Measurements from ENCODE around the gene MIGA2.

Gene MIGA2

GRCh38 chr9:129007035-129007765 lies 29.2 kb upstream of the MIGA2 start:
- peak overlapping the region; percentile 14 for H3K27ac Mint-ChIP-seq (ENCODE audit: low read depth)
- DNase-seq (ENCODE audit: low spot score in 2 of 2) (no peak), ATAC-seq (replicated peaks; ENCODE audit: extremely low read depth, poor library complexity, severe bottlenecking) (no peak)
- no peaks in the 10 kb centered on the region for H3K4me1 Mint-ChIP-seq
- peaks cover 22% of the 10 kb centered on the region for H3K36me3 Mint-ChIP-seq (ENCODE audit: insufficient read depth)
- H3K4me3 Mint-ChIP-seq: no peak overlapping the region
- no peaks in the 10 kb centered on the region for H3K27me3 Mint-ChIP-seq
- H3K9me3 Mint-ChIP-seq: no peaks in the 10 kb centered on the region

GRCh38 chr9:129007766-129008468 lies 28.5 kb upstream of the MIGA2 start:
- H3K4me1 Mint-ChIP-seq: no peaks in the 10 kb centered on the region
- no peak overlapping the region for H3K27ac Mint-ChIP-seq (ENCODE audit: low read depth)
- no peaks in the 10 kb centered on the region for H3K9me3 Mint-ChIP-seq
- H3K36me3 Mint-ChIP-seq (ENCODE audit: insufficient read depth): peaks cover 16% of the 10 kb centered on the region
- DNase-seq (ENCODE audit: low spot score in 2 of 2) (no peak), ATAC-seq (replicated peaks; ENCODE audit: extremely low read depth, poor library complexity, severe bottlenecking) (no peak)
- no peak overlapping the region for H3K4me3 Mint-ChIP-seq
- no peaks in the 10 kb centered on the region for H3K27me3 Mint-ChIP-seq

- no peak for ATAC-seq (replicated peaks; ENCODE audit: extremely low read depth, poor library complexity, severe bottlenecking)
- peaks cover 15% of the 10 kb centered on the region for H3K36me3 Mint-ChIP-seq (ENCODE audit: insufficient read depth)
These were observed 27.9 kb upstream of the MIGA2 start for GRCh38 chr9:129008469-129008965.

GRCh38 chr9:129008986-129009583 lies 27.3 kb upstream of the MIGA2 start:
- H3K4me1 Mint-ChIP-seq: no peaks in the 10 kb centered on the region
- H3K9me3 Mint-ChIP-seq: no peaks in the 10 kb centered on the region
- no peak overlapping the region for H3K27ac Mint-ChIP-seq (ENCODE audit: low read depth)
- no peaks in the 10 kb centered on the region for H3K27me3 Mint-ChIP-seq
- DNase-seq (ENCODE audit: low spot score in 2 of 2): no peak
- H3K36me3 Mint-ChIP-seq (ENCODE audit: insufficient read depth): peaks cover 11% of the 10 kb centered on the region
- ATAC-seq (replicated peaks; ENCODE audit: extremely low read depth, poor library complexity, severe bottlenecking): no peak
- no peak overlapping the region for H3K4me3 Mint-ChIP-seq

More at GRCh38 chr9:129008469-129008965, 27.9 kb upstream of the MIGA2 start:
- Mint-ChIP-seq H3K9me3 (no peaks in the 10 kb centered on the region), H3K27me3 (no peaks in the 10 kb centered on the region), H3K4me1 (no peaks in the 10 kb centered on the region), H3K4me3 (no peak overlapping the region), H3K27ac (ENCODE audit: low read depth) (no peak overlapping the region)
- no peak for DNase-seq (ENCODE audit: low spot score in 2 of 2)

- Mint-ChIP-seq H3K27ac (ENCODE audit: low read depth) (no peak overlapping the region), H3K36me3 (ENCODE audit: insufficient read depth) (peaks cover 11% of the 10 kb centered on the region), H3K4me1 (no peaks in the 10 kb centered on the region), H3K4me3 (no peak overlapping the region), H3K27me3 (no peaks in the 10 kb centered on the region), H3K9me3 (no peaks in the 10 kb centered on the region)
- no peak for ATAC-seq (replicated peaks; ENCODE audit: extremely low read depth, poor library complexity, severe bottlenecking)
- DNase-seq (ENCODE audit: low spot score in 2 of 2): no peak
These were observed 26.8 kb upstream of the MIGA2 start for GRCh38 chr9:129009584-129010141.

GRCh38 chr9:129010267-129010975 lies 26.0 kb upstream of the MIGA2 start:
- H3K4me1 Mint-ChIP-seq: no peaks in the 10 kb centered on the region
- no peak overlapping the region for H3K4me3 Mint-ChIP-seq
- H3K27me3 Mint-ChIP-seq: no peaks in the 10 kb centered on the region
- H3K9me3 Mint-ChIP-seq: no peaks in the 10 kb centered on the region
- DNase-seq (ENCODE audit: low spot score in 2 of 2) (no peak), ATAC-seq (replicated peaks; ENCODE audit: extremely low read depth, poor library complexity, severe bottlenecking) (no peak)
- no peak overlapping the region for H3K27ac Mint-ChIP-seq (ENCODE audit: low read depth)
- peaks cover 9% of the 10 kb centered on the region for H3K36me3 Mint-ChIP-seq (ENCODE audit: insufficient read depth)

GRCh38 chr9:129011170-129011569 lies 25.3 kb upstream of the MIGA2 start:
- no peak overlapping the region for H3K27ac Mint-ChIP-seq (ENCODE audit: low read depth)
- H3K27me3 Mint-ChIP-seq: no peaks in the 10 kb centered on the region
- no peaks in the 10 kb centered on the region for H3K4me1 Mint-ChIP-seq
- no peak overlapping the region for H3K4me3 Mint-ChIP-seq
- ATAC-seq (replicated peaks; ENCODE audit: extremely low read depth, poor library complexity, severe bottlenecking): no peak
- peaks cover 14% of the 10 kb centered on the region for H3K36me3 Mint-ChIP-seq (ENCODE audit: insufficient read depth)
- no peak for DNase-seq (ENCODE audit: low spot score in 2 of 2)
- H3K9me3 Mint-ChIP-seq: no peaks in the 10 kb centered on the region

GRCh38 chr9:129011761-129012181 lies 24.7 kb upstream of the MIGA2 start:
- Mint-ChIP-seq H3K36me3 (ENCODE audit: insufficient read depth) (peaks cover 18% of the 10 kb centered on the region), H3K27ac (ENCODE audit: low read depth) (no peak overlapping the region), H3K4me1 (no peaks in the 10 kb centered on the region), H3K4me3 (no peak overlapping the region), H3K9me3 (no peaks in the 10 kb centered on the region), H3K27me3 (no peaks in the 10 kb centered on the region)
- DNase-seq (ENCODE audit: low spot score in 2 of 2) (no peak), ATAC-seq (replicated peaks; ENCODE audit: extremely low read depth, poor library complexity, severe bottlenecking) (no peak)

GRCh38 chr9:129012343-129012742 lies 24.1 kb upstream of the MIGA2 start:
- Mint-ChIP-seq H3K36me3 (ENCODE audit: insufficient read depth) (peaks cover 21% of the 10 kb centered on the region), H3K27me3 (no peaks in the 10 kb centered on the region), H3K27ac (ENCODE audit: low read depth) (no peak overlapping the region), H3K4me3 (no peak overlapping the region), H3K9me3 (no peaks in the 10 kb centered on the region), H3K4me1 (no peaks in the 10 kb centered on the region)
- no peak for ATAC-seq (replicated peaks; ENCODE audit: extremely low read depth, poor library complexity, severe bottlenecking)
- no peak for DNase-seq (ENCODE audit: low spot score in 2 of 2)

- Mint-ChIP-seq H3K9me3 (no peaks in the 10 kb centered on the region), H3K27me3 (no peaks in the 10 kb centered on the region), H3K27ac (ENCODE audit: low read depth) (no peak overlapping the region), H3K4me3 (no peak overlapping the region), H3K4me1 (no peaks in the 10 kb centered on the region), H3K36me3 (ENCODE audit: insufficient read depth) (peaks cover 25% of the 10 kb centered on the region)
- ATAC-seq (replicated peaks; ENCODE audit: extremely low read depth, poor library complexity, severe bottlenecking) (no peak), DNase-seq (ENCODE audit: low spot score in 2 of 2) (no peak)
These were observed 23.5 kb upstream of the MIGA2 start for GRCh38 chr9:129012893-129013448.

GRCh38 chr9:129013674-129014073 lies 22.8 kb upstream of the MIGA2 start:
- no peaks in the 10 kb centered on the region for H3K4me1 Mint-ChIP-seq
- peaks cover 29% of the 10 kb centered on the region for H3K36me3 Mint-ChIP-seq (ENCODE audit: insufficient read depth)
- no peak overlapping the region for H3K27ac Mint-ChIP-seq (ENCODE audit: low read depth)
- no peak for DNase-seq (ENCODE audit: low spot score in 2 of 2)
- no peak for ATAC-seq (replicated peaks; ENCODE audit: extremely low read depth, poor library complexity, severe bottlenecking)
- no peak overlapping the region for H3K4me3 Mint-ChIP-seq
- H3K9me3 Mint-ChIP-seq: no peaks in the 10 kb centered on the region
- no peaks in the 10 kb centered on the region for H3K27me3 Mint-ChIP-seq

GRCh38 chr9:129014124-129014523 lies 22.3 kb upstream of the MIGA2 start:
- Mint-ChIP-seq H3K9me3 (no peaks in the 10 kb centered on the region), H3K36me3 (ENCODE audit: insufficient read depth) (peaks cover 31% of the 10 kb centered on the region), H3K27me3 (no peaks in the 10 kb centered on the region), H3K4me1 (no peaks in the 10 kb centered on the region), H3K4me3 (no peak overlapping the region), H3K27ac (ENCODE audit: low read depth) (no peak overlapping the region)
- DNase-seq (ENCODE audit: low spot score in 2 of 2) (no peak), ATAC-seq (replicated peaks; ENCODE audit: extremely low read depth, poor library complexity, severe bottlenecking) (no peak)
